Fibroblast of peridontal ligament (primary cell): ENCODE data around the gene C11orf58.

Source experiments
- DNase-seq: peaks from one replicate; pipeline ENCODE4 v3.0.0-alpha.2; 2010; ENCODE audit errors: extremely low read depth

C11orf58 gene

DNA sequence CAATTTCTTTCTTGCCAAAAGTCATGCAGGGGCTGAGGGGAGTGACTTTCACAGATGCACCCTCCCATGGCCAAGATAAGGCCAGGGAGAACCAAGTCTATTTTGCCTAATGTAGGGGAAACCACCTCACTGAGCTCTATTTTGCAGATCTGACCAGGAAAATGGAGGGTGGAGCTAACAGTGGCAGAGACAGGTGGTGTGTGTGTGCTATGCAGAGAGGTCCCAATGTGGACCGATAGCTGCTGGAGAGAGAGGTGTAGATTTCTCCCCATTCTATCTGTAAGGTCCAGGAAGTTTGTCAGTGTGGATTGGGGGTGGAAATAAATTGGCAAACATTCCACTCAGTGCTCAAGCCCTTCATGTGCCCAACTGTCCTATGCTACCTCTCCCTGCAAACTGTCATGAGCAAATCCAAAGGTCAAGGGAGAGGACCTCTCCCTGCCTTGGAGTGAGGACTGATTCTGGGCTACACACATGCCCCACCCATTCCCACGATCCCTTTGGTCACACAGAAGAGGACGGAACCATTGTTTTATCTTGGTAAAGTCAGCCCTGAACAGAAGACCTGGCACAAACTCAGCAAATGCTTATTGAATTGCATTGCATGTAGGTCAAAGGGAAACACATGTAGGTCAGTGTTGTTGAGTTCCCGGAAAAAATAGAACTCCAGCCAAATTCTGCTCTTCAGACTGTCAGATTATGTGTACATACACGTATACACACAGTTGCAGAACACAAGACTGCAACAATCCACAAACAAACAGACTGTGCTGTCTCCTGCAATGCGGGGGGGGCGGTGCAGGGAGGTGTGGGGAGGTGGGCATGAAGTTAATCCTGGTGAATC is 65.9 kb downstream of the C11orf58 start:
- DNase-seq: peak; percentile 35

DNA sequence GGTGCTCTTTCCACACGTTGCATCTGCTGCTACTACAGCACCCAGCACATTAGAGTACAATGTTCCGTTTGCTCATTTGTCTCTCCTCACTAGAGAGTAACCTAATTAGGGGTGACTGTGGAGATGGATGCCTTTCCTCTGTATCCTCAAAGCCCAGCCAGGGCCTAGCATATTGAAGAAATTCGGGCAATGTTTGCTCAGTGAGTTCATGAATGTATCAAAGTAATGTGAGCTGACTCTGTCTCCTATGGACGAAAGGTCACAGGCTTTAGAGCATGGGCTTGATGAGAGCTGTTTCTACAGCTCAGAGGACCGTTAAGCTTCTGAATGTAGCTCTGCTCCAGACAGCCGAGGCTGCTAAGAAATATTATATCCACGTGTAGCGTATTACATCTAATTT is 67.5 kb downstream of the C11orf58 start:
- peak; percentile 50 for DNase-seq

DNA sequence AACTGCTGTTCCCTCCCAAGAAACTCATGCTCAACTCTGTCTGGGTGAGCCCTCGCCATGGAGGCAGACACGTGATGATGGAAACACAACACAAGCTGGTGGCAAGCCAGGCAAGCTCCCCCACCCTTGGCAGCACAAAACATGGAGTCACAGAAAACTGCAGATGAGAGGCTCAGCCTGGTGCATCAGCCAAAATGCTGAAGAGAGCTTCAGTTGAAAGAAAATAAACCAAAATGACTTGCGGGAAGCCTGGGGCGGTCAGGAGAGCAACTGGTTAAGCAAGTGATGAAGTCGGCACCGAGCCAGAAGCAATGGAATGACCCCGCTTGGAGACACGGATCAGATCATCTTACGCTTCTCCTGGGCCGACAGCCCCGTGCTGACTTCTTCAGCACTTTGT is 68.3 kb downstream of the C11orf58 start:
- DNase-seq: no peak

DNA sequence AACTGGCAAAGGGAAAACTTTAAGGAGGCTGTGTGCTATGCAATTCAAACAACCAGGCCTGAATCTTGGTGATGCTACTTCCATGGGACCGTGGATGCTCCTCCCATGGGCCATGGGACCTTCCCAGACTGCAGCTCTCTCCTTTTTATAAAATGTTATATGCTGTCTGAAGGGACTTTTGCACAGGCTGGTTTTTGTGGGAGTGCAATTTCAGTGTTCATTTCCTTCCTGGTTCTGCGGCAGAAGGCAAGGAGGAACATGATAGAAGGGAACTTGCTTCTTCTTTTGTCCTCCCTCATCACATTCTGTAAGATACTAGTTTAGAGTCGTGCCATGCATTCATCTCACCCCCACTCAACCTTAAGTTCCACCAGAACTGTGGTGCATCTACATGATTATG is 68.9 kb downstream of the C11orf58 start:
- no peak for DNase-seq
